ENCODE results near the gene PLAC8L1.

DNA sequence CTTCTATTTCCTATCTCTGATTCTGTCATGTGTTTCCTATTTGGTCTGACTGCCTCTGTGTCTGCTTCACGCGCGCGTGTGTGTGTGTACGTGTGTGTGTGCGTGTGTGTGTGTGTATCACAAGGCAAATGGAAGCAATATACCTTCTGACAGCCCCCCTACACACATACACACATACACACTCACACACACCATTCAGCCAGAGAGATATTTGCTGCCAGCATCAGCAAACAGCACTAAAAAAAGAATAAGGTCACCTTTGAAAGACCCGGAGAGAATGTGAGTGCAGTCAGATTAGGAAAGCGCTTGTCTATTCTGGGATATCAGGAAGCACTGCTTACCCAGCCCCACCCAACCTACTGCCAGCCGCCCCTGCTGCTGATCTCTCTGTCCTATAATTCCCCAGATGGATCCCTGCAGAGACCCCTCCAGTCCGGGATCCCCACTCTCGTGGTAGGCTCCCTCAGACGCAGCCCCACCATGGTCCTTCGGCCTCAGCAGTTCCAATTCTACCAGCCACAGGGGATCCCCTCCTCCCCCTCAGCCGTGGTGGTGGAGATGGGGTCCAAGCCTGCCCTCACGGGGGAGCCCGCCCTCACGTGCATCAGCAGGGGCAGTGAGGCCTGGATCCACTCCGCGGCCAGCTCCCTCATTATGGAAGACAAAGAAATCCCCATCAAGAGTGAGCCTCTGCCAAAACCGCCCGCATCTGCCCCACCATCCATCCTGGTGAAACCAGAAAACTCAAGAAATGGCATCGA lies 45.7 kb downstream of the PLAC8L1 start:
- TF ChIP-seq POLR2A (IDR thresholded peaks at IDR 0.05; ENCODE audit: low read depth, low read length) (no peak), TAF1 (IDR thresholded peaks at IDR 0.05; ENCODE audit: low read depth, low read length) (no peak)

All from GM12891 (cell line).